K562 (cell line): Measurements from ENCODE around the gene CCDC9. TPM values are rescaled to one million over a fixed set of nuclear protein-coding genes. Genes with fewer than 3 reads are reported as not detected.

Experiments used
- BCOR ChIP-seq: fragments of 450-650 bp; IDR thresholded peaks from 2 replicates; pipeline ENCODE4 v1.6.1; 2016
- CEBPZ ChIP-seq: fragments of 150-350 bp; IDR thresholded peaks from 2 replicates; pipeline ENCODE4 v1.6.1; 2014; ENCODE audit warnings: low read depth, mild to moderate bottlenecking, low read length, borderline replicate concordance
- CREB1 ChIP-seq, 2 experiments: sonication (generic) in 1 of 2; formaldehyde crosslinking in 1 of 2; IDR thresholded peaks; 2 replicates each; pipeline versions ENCODE4 v1.6.1 to v1.8.0; 2012 to 2022; ENCODE audit warnings: inconsistent platforms in 1 of 2, mild to moderate bottlenecking in 1 of 2, missing genetic modification reagents in 1 of 2, moderate library complexity in 1 of 2
- CTCF ChIP-seq, 3 experiments: IDR thresholded peaks in 2 of 3; conservative IDR thresholded peaks in 1 of 3; 2 replicates each; pipeline ENCODE4 v1.5.1; 2011 to 2012; ENCODE audit warnings: low read length in 3 of 3, mild to moderate bottlenecking in 3 of 3, control low read depth in 2 of 3, improper control_type of control experiment in 1 of 3, inconsistent platforms in 1 of 3, low read depth in 1 of 3, mixed read lengths in 1 of 3, moderate library complexity in 1 of 3; ENCODE audit not compliant: insufficient read depth in 2 of 3
- CTCFL ChIP-seq: IDR thresholded peaks from 2 replicates; pipeline ENCODE4 v1.6.1; 2011; ENCODE audit warnings: borderline replicate concordance, low read depth, mild to moderate bottlenecking, moderate library complexity, low read length; ENCODE audit not compliant: insufficient read depth, poor library complexity, severe bottlenecking
- EHMT2 ChIP-seq: fragments of 450-650 bp; IDR thresholded peaks from 2 replicates; pipeline ENCODE4 v1.6.1; 2018; ENCODE audit warnings: antibody characterized with exemption
- FOXO4 ChIP-seq: fragments of 450-650 bp; formaldehyde crosslinking; IDR thresholded peaks from 2 replicates; pipeline ENCODE4 v1.4.0; 2020; ENCODE audit warnings: mild to moderate bottlenecking, moderate library complexity
- L3MBTL2 ChIP-seq: fragments of 450-650 bp; IDR thresholded peaks from 2 replicates; pipeline ENCODE4 v1.6.1; 2016; ENCODE audit warnings: mild to moderate bottlenecking, moderate library complexity
- NCOR1 ChIP-seq: fragments of 450-650 bp; IDR thresholded peaks from 2 replicates; pipeline ENCODE4 v1.6.1; 2016; ENCODE audit warnings: mild to moderate bottlenecking, moderate library complexity
- POU5F1 ChIP-seq: fragments of 150-350 bp; IDR thresholded peaks from 2 replicates; pipeline ENCODE4 v1.6.1; 2014; ENCODE audit warnings: borderline replicate concordance, low read length, low read depth, mild to moderate bottlenecking; ENCODE audit not compliant: partially characterized antibody
- SMC3 ChIP-seq: conservative IDR thresholded peaks from 2 replicates; pipeline ENCODE4 v1.6.1; 2011; ENCODE audit warnings: low read depth, low read length, improper control_type of control experiment; ENCODE audit not compliant: insufficient read depth
- SUPT5H ChIP-seq: fragments of 450-650 bp; IDR thresholded peaks from 2 replicates; pipeline ENCODE4 v1.6.1; 2016
- TFAP4 ChIP-seq: sonication (generic); formaldehyde crosslinking; IDR thresholded peaks from 2 replicates; pipeline ENCODE4 v1.8.0; 2022; ENCODE audit warnings: missing genetic modification reagents, mild to moderate bottlenecking, moderate library complexity, borderline replicate concordance
- ZBTB26 ChIP-seq: fragments of 450-650 bp; formaldehyde crosslinking; IDR thresholded peaks from 2 replicates; pipeline ENCODE4 v1.4.0; 2022; ENCODE audit warnings: missing genetic modification characterization
- ZNF778 ChIP-seq: fragments of 450-650 bp; formaldehyde crosslinking; IDR thresholded peaks from 2 replicates; pipeline ENCODE4 v1.4.0; 2020; ENCODE audit warnings: mild to moderate bottlenecking, moderate library complexity
- polyA plus RNA-seq, 8 experiments: library from polyadenylated mRNA; depleted of rRNA in 4 of 8; stranded (reverse) in 5 of 8; unstranded in 3 of 8; fragments of >200 nt; fragmentation: Nextera tagmentation in 2 of 8; fragmentation: Illumina TruSeq in 1 of 8; extraction: Ambion mirVana in 2 of 8; extraction: Trizol in 1 of 8; gene quantifications; 2 replicates each; pipeline versions ENCODE4 v1.2.1 to v1.2.3, GENCODE V29; 2011 to 2014; ENCODE audit warnings: inconsistent platforms in 1 of 8, missing spikeins in 1 of 8
- total RNA-seq, 7 experiments: library from RNA; depleted of rRNA in 6 of 7; stranded (reverse); fragments of >200 nt in 6 of 7; fragmentation: Illumina TruSeq in 2 of 7; extraction: Trizol in 2 of 7; gene quantifications; 2 replicates each; pipeline versions ENCODE4 v1.2.1 to v1.2.3, GENCODE V29; 2011 to 2021; ENCODE audit warnings: low replicate concordance in 1 of 7

CCDC9 gene
- total and polyA plus RNA-seq, 9 of the 15 experiments (the other 6 are each of a cell fraction or from before 2014, with no cell fraction given): 0.23 to 38.6 (median 8.4) TPM

GRCh38 chr19:47284324-47284899, 28.1 kb downstream of the CCDC9 start (continued):
- TF ChIP-seq CREB1 (IDR thresholded peaks at IDR 0.05): no peak
- no peak for TF ChIP-seq CREB1 (CRISPR knock-in tag; IDR thresholded peaks at IDR 0.05)
- TF ChIP-seq EHMT2: no peak
- TF ChIP-seq FOXO4 (CRISPR knock-in tag): no peak
- TF ChIP-seq POU5F1: no peak
- peak; percentile 42 for TF ChIP-seq CTCFL
- no peak for TF ChIP-seq BCOR
- TF ChIP-seq TFAP4 (CRISPR knock-in tag): no peak
- TF ChIP-seq CEBPZ: no peak
- peak; percentile 73 to 87 (median 79) for TF ChIP-seq CTCF (IDR thresholded peaks at IDR 0.05 in 2 of 3, conservative IDR thresholded peaks at IDR 0.05 in 1 of 3; ENCODE audit: insufficient read depth in 2 of 3, low read depth in 1 of 3, low read length in 3 of 3)
- TF ChIP-seq NCOR1: no peak
- peak; percentile 49; the same call in 1 of the 2 replicates for TF ChIP-seq SMC3
- no peak for TF ChIP-seq L3MBTL2
- no peak for TF ChIP-seq ZNF778
- TF ChIP-seq SUPT5H: peak; percentile 11; the same call in 1 of the 2 replicates
- TF ChIP-seq ZBTB26 (CRISPR knock-in tag): no peak
